K562 (cell line): ENCODE results near the gene LIN28A. TPM values are rescaled to one million over a fixed set of nuclear protein-coding genes. Genes with fewer than 3 reads are reported as not detected.

Experiments used
- CXXC5 ChIP-seq: fragments of 250-450 bp; sonication (Bioruptor Pico); IDR thresholded peaks from 2 replicates; pipeline ENCODE4 v1.8.0; 2022; ENCODE audit warnings: inconsistent platforms, mild to moderate bottlenecking, moderate library complexity
- DACH1 ChIP-seq: fragments of 450-650 bp; IDR thresholded peaks from 2 replicates; pipeline ENCODE4 v1.6.1; 2018; ENCODE audit not compliant: partially characterized antibody
- FOXJ3 ChIP-seq: sonication (generic); formaldehyde crosslinking; IDR thresholded peaks from 2 replicates; pipeline ENCODE4 v1.4.0; 2020; ENCODE audit warnings: mild to moderate bottlenecking, missing genetic modification reagents
- FOXK2 ChIP-seq, 2 experiments: fragments of 450-650 bp; IDR thresholded peaks in 1 of 2; conservative IDR thresholded peaks in 1 of 2; 2 replicates each; pipeline ENCODE4 v1.6.1; 2016; ENCODE audit warnings: low read depth in 2 of 2, mild to moderate bottlenecking in 1 of 2
- FOXM1 ChIP-seq, 2 experiments: fragments of 450-650 bp in 1 of 2; sonication (generic) in 1 of 2; formaldehyde crosslinking in 1 of 2; IDR thresholded peaks; 2 replicates each; pipeline versions ENCODE4 v1.6.1 to v1.9.0; 2017 to 2022; ENCODE audit warnings: low read depth in 2 of 2, mild to moderate bottlenecking in 2 of 2, missing genetic modification reagents in 1 of 2, moderate library complexity in 1 of 2
- KDM1A ChIP-seq, 2 experiments: fragments of 450-650 bp; IDR thresholded peaks; 2 replicates each; pipeline ENCODE4 v1.6.1; 2016; ENCODE audit warnings: mild to moderate bottlenecking in 2 of 2
- MECOM ChIP-seq: fragments of 250-450 bp; sonication (Bioruptor Pico); IDR thresholded peaks from 2 replicates; pipeline ENCODE4 v1.8.0; 2022; ENCODE audit warnings: inconsistent platforms
- NCOR1 ChIP-seq: fragments of 450-650 bp; IDR thresholded peaks from 2 replicates; pipeline ENCODE4 v1.6.1; 2016; ENCODE audit warnings: mild to moderate bottlenecking, moderate library complexity
- POLR2AphosphoS5 ChIP-seq: IDR thresholded peaks from 2 replicates; pipeline ENCODE4 v1.6.1; 2011; ENCODE audit warnings: mild to moderate bottlenecking, low read depth, low read length, moderate library complexity; ENCODE audit not compliant: control insufficient read depth, insufficient read depth
- POLR2H ChIP-seq: IDR thresholded peaks from 2 replicates; pipeline ENCODE4 v1.6.1; 2016; ENCODE audit warnings: missing genetic modification characterization, low read depth, mild to moderate bottlenecking, control low read depth, missing compliant biosample characterization, moderate library complexity
- PTBP1 ChIP-seq: fragments of 200-400 bp; formaldehyde crosslinking; IDR thresholded peaks from 2 replicates; pipeline ENCODE4 v1.6.1; 2017; ENCODE audit warnings: low read depth, low read length
- PTRF ChIP-seq: fragments of 450-650 bp; IDR thresholded peaks from 2 replicates; pipeline ENCODE4 v1.6.1; 2016; ENCODE audit warnings: mild to moderate bottlenecking, missing genetic modification characterization, missing compliant biosample characterization
- PTTG1 ChIP-seq: fragments of 450-650 bp; IDR thresholded peaks from 2 replicates; pipeline ENCODE4 v1.6.1; 2016; ENCODE audit warnings: low read depth, mild to moderate bottlenecking, missing genetic modification characterization, missing compliant biosample characterization
- SAFB ChIP-seq: fragments of 200-400 bp; formaldehyde crosslinking; IDR thresholded peaks from 2 replicates; pipeline ENCODE4 v1.6.1; 2017; ENCODE audit warnings: low read depth, low read length, borderline replicate concordance
- SMAD1 ChIP-seq: fragments of 150-350 bp; IDR thresholded peaks from 2 replicates; pipeline ENCODE4 v1.6.1; 2014; ENCODE audit warnings: low read length, low read depth; ENCODE audit not compliant: partially characterized antibody
- TRIM24 ChIP-seq, 2 experiments: fragments of 450-650 bp; IDR thresholded peaks; 2 replicates each; pipeline ENCODE4 v1.6.1; 2016
- YY1 ChIP-seq, 3 experiments: IDR thresholded peaks; 2 replicates each; pipeline ENCODE4 v1.6.1; 2011; ENCODE audit warnings: low read length in 2 of 3, mild to moderate bottlenecking in 2 of 3, moderate library complexity in 2 of 3, borderline replicate concordance in 1 of 3, control low read depth in 1 of 3, low read depth in 1 of 3; ENCODE audit not compliant: insufficient read depth in 3 of 3, insufficient replicate concordance in 2 of 3, control insufficient read depth in 1 of 3, insufficient read length in 1 of 3; ENCODE audit errors: extremely low read depth in 1 of 3
- ZSCAN32 ChIP-seq: fragments of 450-650 bp; formaldehyde crosslinking; IDR thresholded peaks from 2 replicates; pipeline ENCODE4 v1.4.0; 2020; ENCODE audit warnings: mild to moderate bottlenecking, moderate library complexity
- polyA plus RNA-seq, 8 experiments: library from polyadenylated mRNA; depleted of rRNA in 4 of 8; stranded (reverse) in 5 of 8; unstranded in 3 of 8; fragments of >200 nt; fragmentation: Nextera tagmentation in 2 of 8; fragmentation: Illumina TruSeq in 1 of 8; extraction: Ambion mirVana in 2 of 8; extraction: Trizol in 1 of 8; gene quantifications; 2 replicates each; pipeline versions ENCODE4 v1.2.1 to v1.2.3, GENCODE V29; 2011 to 2014; ENCODE audit warnings: inconsistent platforms in 1 of 8, missing spikeins in 1 of 8
- total RNA-seq, 7 experiments: library from RNA; depleted of rRNA in 6 of 7; stranded (reverse); fragments of >200 nt in 6 of 7; fragmentation: Illumina TruSeq in 2 of 7; extraction: Trizol in 2 of 7; gene quantifications; 2 replicates each; pipeline versions ENCODE4 v1.2.1 to v1.2.3, GENCODE V29; 2011 to 2021; ENCODE audit warnings: low replicate concordance in 1 of 7
- TF ChIP-seq, protein P1 (sequence below): sonication (generic); formaldehyde crosslinking; IDR thresholded peaks from 2 replicates; pipeline ENCODE4 v1.9.0; 2022; ENCODE audit warnings: mild to moderate bottlenecking, missing genetic modification reagents
- TF ChIP-seq, protein P2 (sequence below): sonication (generic); formaldehyde crosslinking; IDR thresholded peaks from 2 replicates; pipeline ENCODE4 v1.8.0; 2022; ENCODE audit warnings: mild to moderate bottlenecking, missing genetic modification reagents
- TF ChIP-seq, protein P3 (sequence below): fragments of 250-450 bp; sonication (Bioruptor Pico); IDR thresholded peaks from 2 replicates; pipeline ENCODE4 v1.5.0; 2020; ENCODE audit warnings: mild to moderate bottlenecking, borderline replicate concordance

The LIN28A gene
- total and polyA plus RNA-seq, 9 of the 15 experiments (the other 6 are each of a cell fraction or from before 2014, with no cell fraction given): 0.80 to 5.4 (median 3.9) TPM

DNA sequence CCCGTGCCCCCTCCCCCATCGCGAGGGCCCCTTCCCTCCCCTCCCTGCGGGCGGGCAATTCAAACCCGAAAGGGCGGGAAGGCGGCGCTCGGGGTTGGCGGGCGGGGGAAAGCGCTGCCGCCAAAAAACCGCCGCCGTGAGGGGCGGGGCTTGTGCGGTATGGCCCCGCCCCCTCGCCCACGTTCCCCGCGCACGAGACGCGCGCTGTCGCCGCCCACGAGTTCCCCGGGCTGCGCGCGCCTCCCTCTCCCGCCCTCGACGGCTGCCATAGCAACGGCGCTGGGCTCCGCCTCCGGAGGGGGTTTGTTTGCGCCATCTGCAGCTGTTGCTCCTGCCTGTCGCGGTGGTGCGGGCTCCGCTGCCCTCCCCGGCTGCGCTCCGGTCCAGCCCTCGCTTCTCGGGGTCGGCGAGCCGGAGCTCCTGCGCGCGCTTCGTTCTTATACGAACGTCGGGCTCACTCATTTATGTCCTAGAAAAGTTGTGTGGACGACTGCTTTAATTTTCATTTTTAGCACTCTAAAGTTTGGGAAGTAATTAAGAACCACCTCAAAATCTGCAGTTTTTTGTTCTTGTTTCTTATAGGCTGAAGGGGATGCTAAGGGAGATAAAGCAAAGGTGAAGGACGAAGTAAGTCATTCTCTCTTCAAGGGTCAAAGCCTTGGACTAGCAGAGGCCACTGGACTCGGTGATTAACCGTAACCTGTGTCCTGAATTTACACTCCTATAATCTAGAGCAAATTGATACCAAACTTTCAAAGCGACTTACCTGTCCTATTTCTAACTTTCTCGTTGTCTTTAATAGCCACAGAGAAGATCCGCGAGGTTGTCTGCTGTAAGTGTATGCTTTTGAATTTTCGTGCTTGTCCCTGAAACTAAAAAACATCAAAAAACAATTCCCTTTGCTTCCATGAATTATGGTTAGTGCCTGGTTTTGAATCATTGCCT, 62.6 kb downstream of the LIN28A start (continued):
- TF ChIP-seq POLR2H (tag) (peak; percentile 86), YY1 (IDR thresholded peaks at IDR 0.05; ENCODE audit: borderline replicate concordance in 1 of 3, control insufficient read depth in 1 of 3, extremely low read depth in 1 of 3, insufficient read depth in 3 of 3, insufficient read length in 1 of 3, insufficient replicate concordance in 2 of 3, low read depth in 1 of 3, low read length in 2 of 3) (no peak), CXXC5 (CRISPR knock-in tag) (peak; percentile 99), SMAD1 (peak; percentile 39), FOXM1 (IDR thresholded peaks at IDR 0.05; ENCODE audit: low read depth) (peak; percentile 65), FOXM1 (CRISPR knock-in tag; IDR thresholded peaks at IDR 0.05; ENCODE audit: low read depth) (0 out of 2 replicates have a peak, but pooled peaks have one; percentile 71), PTBP1 (0 out of 2 replicates have a peak, but pooled peaks have one; percentile 73), FOXK2 (conservative IDR thresholded peaks at IDR 0.05 in 1 of 2, IDR thresholded peaks at IDR 0.05 in 1 of 2; ENCODE audit: low read depth in 2 of 2) (peak; percentile 68 to 73; a peak in 2 of 4 replicates), SAFB (peak; percentile 80), PTRF (no peak), MECOM (no peak), KDM1A (IDR thresholded peaks at IDR 0.05) (no peak), POLR2AphosphoS5 (peak; percentile 76), DACH1 (peak; percentile 92), ZSCAN32 (CRISPR knock-in tag) (no peak), PTTG1 (no peak), TRIM24 (IDR thresholded peaks at IDR 0.05) (peak; percentile 69 to 79), NCOR1 (no peak), FOXJ3 (CRISPR knock-in tag) (no peak)
- TF ChIP-seq, protein P1, sequence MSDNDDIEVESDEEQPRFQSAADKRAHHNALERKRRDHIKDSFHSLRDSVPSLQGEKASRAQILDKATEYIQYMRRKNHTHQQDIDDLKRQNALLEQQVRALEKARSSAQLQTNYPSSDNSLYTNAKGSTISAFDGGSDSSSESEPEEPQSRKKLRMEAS (CRISPR knock-in tag): peak; percentile 81
- TF ChIP-seq, protein P2, sequence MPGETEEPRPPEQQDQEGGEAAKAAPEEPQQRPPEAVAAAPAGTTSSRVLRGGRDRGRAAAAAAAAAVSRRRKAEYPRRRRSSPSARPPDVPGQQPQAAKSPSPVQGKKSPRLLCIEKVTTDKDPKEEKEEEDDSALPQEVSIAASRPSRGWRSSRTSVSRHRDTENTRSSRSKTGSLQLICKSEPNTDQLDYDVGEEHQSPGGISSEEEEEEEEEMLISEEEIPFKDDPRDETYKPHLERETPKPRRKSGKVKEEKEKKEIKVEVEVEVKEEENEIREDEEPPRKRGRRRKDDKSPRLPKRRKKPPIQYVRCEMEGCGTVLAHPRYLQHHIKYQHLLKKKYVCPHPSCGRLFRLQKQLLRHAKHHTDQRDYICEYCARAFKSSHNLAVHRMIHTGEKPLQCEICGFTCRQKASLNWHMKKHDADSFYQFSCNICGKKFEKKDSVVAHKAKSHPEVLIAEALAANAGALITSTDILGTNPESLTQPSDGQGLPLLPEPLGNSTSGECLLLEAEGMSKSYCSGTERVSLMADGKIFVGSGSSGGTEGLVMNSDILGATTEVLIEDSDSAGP: no peak
- TF ChIP-seq, protein P3, sequence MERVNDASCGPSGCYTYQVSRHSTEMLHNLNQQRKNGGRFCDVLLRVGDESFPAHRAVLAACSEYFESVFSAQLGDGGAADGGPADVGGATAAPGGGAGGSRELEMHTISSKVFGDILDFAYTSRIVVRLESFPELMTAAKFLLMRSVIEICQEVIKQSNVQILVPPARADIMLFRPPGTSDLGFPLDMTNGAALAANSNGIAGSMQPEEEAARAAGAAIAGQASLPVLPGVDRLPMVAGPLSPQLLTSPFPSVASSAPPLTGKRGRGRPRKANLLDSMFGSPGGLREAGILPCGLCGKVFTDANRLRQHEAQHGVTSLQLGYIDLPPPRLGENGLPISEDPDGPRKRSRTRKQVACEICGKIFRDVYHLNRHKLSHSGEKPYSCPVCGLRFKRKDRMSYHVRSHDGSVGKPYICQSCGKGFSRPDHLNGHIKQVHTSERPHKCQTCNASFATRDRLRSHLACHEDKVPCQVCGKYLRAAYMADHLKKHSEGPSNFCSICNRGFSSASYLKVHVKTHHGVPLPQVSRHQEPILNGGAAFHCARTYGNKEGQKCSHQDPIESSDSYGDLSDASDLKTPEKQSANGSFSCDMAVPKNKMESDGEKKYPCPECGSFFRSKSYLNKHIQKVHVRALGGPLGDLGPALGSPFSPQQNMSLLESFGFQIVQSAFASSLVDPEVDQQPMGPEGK (CRISPR knock-in tag): no peak
